C4-2B (cell line): ENCODE measurements around the gene GALNT1.

Experiments
- ZFX ChIP-seq: fragments of 450-650 bp; IDR thresholded peaks from 2 replicates; pipeline ENCODE4 v1.6.1; 2017
- TF ChIP-seq, protein P1 (sequence below): fragments of 450-650 bp; conservative IDR thresholded peaks from 2 replicates; pipeline ENCODE4 v1.5.1; 2017; ENCODE audit warnings: mild to moderate bottlenecking

GRCh38 chr18:35680139-35680551 is 98.6 kb downstream of the GALNT1 start:
- TF ChIP-seq, protein P1, sequence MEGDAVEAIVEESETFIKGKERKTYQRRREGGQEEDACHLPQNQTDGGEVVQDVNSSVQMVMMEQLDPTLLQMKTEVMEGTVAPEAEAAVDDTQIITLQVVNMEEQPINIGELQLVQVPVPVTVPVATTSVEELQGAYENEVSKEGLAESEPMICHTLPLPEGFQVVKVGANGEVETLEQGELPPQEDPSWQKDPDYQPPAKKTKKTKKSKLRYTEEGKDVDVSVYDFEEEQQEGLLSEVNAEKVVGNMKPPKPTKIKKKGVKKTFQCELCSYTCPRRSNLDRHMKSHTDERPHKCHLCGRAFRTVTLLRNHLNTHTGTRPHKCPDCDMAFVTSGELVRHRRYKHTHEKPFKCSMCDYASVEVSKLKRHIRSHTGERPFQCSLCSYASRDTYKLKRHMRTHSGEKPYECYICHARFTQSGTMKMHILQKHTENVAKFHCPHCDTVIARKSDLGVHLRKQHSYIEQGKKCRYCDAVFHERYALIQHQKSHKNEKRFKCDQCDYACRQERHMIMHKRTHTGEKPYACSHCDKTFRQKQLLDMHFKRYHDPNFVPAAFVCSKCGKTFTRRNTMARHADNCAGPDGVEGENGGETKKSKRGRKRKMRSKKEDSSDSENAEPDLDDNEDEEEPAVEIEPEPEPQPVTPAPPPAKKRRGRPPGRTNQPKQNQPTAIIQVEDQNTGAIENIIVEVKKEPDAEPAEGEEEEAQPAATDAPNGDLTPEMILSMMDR = no peak
- TF ChIP-seq ZFX = no peak
